ENCODE data around the gene NDUFS7.

The NDUFS7 gene

GRCh38 chr19:1383312-1384084, at the start of gene NDUFS7:
TSS of gene NDUFS7 (plus strand) at chr19:1383907. CDS start at chr19:1383927, 20 bp downstream.
- DNase-seq: peak; percentile 81

- DNase-seq: no peak
Measured at GRCh38 chr19:1336079-1336684, 47.5 kb upstream of the NDUFS7 start.

DNA sequence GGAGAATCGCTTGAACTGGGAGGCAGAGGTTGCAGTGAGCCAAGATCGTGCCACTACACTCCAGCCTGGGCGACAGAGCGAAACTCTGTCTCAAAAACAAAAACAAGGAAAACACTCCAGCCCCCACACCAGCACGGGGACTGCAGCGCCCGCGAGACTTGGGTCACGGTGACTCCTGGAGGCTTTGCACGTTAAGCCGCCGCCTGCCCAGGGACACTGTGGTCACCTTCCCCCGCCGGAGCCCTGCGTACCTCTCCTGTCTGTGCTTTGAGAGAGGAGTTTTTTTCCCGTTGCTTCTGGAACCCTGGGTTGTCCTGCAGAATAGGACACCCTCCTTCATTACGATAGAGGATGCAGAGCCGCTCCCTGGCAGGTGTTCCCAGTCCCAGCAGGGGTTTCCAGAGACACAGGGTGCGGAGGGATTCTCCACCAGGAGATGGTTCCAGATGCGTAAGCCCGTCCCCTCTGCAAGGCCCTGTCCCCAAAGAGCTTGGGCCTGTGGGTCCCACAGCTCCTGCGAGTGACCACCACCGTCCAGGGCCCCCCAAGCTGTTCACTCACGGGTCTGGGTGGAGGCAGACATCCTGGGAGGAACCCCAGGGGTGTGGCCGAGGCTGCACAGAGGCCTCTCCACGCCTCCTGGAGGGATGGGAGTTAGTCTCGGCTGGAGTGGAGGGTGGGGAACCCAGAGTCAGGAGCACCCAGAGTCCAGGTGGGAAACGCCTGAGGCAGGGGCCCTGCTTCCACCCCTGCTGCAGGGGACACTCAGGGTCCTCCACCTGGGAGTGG, 42.8 kb upstream of the NDUFS7 start:
- no peak for DNase-seq

GRCh38 chr19:1343041-1343440, 40.7 kb upstream of the NDUFS7 start:
- DNase-seq: no peak

- DNase-seq: no peak
Measured at GRCh38 chr19:1349211-1349610, 34.5 kb upstream of the NDUFS7 start.

DNA sequence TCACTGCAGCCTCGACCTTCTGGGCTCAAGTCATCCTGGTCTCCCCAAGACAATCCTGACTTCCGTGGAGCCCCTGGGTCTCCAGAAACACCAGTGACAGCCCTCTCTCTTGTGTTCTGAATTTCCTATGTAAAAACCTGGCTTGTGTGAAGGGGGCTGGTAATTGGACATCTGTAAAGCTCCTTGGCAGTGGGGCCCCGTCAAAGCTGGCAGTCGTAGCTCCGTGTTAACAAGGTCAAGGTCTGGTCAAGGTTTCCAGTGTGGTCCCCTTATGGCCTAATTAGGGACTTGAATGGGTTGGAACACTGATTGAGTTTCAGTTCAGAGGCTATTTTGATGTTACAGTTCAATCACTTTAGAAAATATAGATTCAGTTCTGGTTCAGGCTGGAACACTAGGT, 32.8 kb upstream of the NDUFS7 start:
- no peak for DNase-seq

- no peak for DNase-seq
Measured at GRCh38 chr19:1351381-1351851, 32.3 kb upstream of the NDUFS7 start.

GRCh38 chr19:1353144-1353543, 30.6 kb upstream of the NDUFS7 start:
- DNase-seq: no peak

GRCh38 chr19:1354970-1355567, 28.6 kb upstream of the NDUFS7 start:
- no peak for DNase-seq

DNA sequence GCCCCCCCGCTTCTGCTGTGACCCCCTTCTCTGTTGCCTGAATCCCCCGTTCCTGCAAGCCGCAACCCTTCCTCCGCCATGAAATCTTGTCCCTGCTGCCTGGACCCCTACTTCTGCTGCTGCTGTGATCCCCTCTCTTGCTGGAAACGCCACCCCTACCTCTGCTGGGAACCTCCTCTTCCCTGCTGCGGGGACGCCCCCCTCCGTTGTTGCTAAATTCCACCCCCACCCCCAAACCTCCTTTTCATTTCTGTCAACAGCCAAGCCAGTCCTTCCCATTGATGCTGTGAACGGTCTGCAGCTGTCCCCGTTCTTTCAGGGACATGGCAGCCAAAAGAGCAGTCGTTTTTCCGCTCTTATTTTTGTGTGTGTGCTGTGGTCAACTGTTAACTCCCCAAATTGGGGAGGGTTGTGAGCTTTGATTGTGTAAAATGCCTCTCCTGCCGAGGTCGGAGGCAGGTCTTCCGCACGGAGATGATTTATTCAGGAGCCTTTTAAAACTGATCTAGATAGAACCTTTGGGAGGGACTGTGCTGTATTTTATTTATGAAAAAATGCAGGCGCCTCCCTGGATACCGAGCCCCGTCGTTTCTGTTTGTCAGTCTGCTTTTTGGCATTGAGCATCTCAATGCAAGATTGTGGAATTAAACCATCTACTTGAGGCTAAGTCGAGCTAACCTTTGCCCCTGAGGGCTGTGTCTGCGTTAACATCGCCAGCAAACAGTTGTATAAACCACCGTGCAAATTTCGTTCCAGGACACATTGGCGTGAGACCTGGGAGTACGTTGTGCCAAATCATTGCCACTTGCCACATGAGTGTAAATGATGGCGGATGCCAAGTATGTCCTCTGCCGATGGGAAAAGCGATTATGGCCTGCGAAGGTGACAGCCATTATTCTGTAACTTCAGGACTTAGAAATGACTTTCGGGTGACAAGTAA, 27.9 kb upstream of the NDUFS7 start:
- DNase-seq: no peak

GRCh38 chr19:1356508-1356865, 27.2 kb upstream of the NDUFS7 start:
- DNase-seq: no peak

GRCh38 chr19:1357531-1358109, 26.1 kb upstream of the NDUFS7 start:
- DNase-seq: no peak

- no peak for DNase-seq
Measured at GRCh38 chr19:1360126-1360817, 23.4 kb upstream of the NDUFS7 start.

- peak; percentile 81 for DNase-seq
Measured at GRCh38 chr19:1360818-1361461, 22.8 kb upstream of the NDUFS7 start.

GRCh38 chr19:1361601-1362386, 21.9 kb upstream of the NDUFS7 start:
- no peak for DNase-seq

DNA sequence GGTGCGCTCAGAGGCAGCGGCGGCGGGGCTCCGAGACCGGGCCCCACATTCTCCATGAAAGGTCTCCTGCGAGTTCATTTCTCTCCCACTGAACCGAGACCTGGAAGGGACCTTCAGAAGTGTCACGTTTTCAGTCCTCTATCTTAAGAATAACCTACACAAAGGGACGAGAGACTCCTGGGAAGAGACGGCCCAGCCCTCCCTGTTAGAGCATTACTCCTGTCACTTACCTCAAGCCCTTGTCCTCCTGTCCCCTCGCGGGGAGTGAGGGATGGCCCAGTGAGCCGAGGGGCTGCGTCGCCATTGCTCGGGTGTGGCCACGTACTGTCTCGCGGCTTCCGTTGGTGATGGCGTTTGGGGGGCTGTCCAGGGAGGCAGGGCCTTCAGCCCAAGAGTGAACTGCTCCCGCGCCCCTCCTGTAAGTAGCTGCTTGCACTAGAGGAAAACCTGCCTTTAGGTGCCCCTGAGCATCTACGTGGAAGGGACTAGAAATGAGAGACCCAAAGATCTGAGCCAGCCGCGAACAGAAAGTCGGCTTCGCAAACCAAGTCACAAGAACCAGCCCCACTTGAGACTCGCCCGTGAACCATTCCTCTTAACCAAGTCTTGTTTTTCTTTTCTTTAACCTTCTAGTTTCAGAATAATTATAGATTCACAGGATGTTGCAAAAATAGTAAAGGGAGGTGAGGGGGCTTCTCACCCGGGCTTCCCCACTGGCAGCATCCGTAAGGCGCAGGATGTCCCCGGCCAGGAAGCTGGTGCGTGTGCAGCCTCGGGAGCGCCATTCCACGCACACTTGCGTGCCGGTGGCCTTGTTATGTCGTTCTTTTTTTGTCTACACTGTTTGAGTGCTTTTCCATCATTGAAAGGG, 21.1 kb upstream of the NDUFS7 start:
- DNase-seq: no peak

DNA sequence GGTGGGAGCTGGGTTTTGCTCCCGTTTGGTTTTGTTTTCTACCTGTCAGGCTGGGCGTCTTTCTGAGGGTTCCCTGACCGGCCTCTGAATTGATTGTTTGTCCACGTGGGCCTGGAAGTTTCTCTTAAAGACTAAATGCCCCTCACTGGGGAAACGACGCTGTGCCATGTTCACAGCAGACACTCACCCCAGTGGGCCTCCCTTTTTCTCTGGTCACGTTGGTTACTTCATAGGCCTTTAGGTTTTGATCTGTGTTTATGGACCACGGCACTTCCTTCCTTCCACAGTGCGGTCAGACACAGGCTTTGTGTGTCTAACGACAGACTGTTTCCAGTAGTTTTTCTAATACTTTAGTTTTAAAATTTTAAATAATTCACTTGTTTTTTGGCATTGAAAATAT, 20.1 kb upstream of the NDUFS7 start:
- DNase-seq: no peak

- no peak for DNase-seq
Measured at GRCh38 chr19:1364070-1364704, 19.5 kb upstream of the NDUFS7 start.
